Endothelial cell of umbilical vein (primary cell): ENCODE measurements around the gene ATXN7L1. TPM values are rescaled to one million over a fixed set of nuclear protein-coding genes. Genes with fewer than 3 reads are reported as not detected.

Experiments
- BruUV-seq: library from RNA; stranded (reverse); fragments of 400-500 nt; replicated peaks from 2 replicates; lab custom pipeline; 2021; lab: Mats Ljungman, UMichigan
- CTCF ChIA-PET: fragments of 300-600, 350-600 bp; sonication (Branson Sonifier 250); formaldehyde crosslinking; loops from one replicate; lab custom pipeline; 2021; ENCODE audit warnings: antibody characterized with exemption, inconsistent platforms; lab: Charles Lee
- POLR2A ChIA-PET: fragments of 300-600, 350-600 bp; sonication (Branson Sonifier 250); formaldehyde crosslinking; loops from one replicate; lab custom pipeline; 2021; ENCODE audit warnings: antibody characterized with exemption, inconsistent platforms; lab: Charles Lee
- DNase-seq: peaks from one replicate; pipeline ENCODE4 v3.0.0-alpha.2; 2011; ENCODE audit warnings: low read depth, low spot score
- FAIRE-seq: peaks from 2 replicates; lab custom pipeline; 2011; peaks lifted over from hg19 to GRCh38; lab: Jason Lieb, UNC
- H2AFZ ChIP-seq: 2 replicates; pipeline ENCODE4 v1.6.0; 2012; ENCODE audit warnings: low read depth, low read length, control low read depth, inconsistent platforms
- H3K27ac ChIP-seq: 2 replicates; pipeline ENCODE4 v1.5.1; 2011; ENCODE audit warnings: low read depth, mild to moderate bottlenecking, control low read depth, low read length, moderate library complexity; ENCODE audit not compliant: insufficient read depth
- H3K27me3 ChIP-seq, 2 experiments: 2 replicates each; pipeline versions ENCODE4 v1.6.0 to v1.6.1; 2011; ENCODE audit warnings: low read length in 2 of 2, mixed read lengths in 1 of 2; ENCODE audit not compliant: control insufficient read depth in 2 of 2, insufficient read depth in 2 of 2
- H3K36me3 ChIP-seq, 2 experiments: 2 replicates in 1 of 2; 3 replicates in 1 of 2; pipeline ENCODE4 v1.5.1; 2011; ENCODE audit warnings: low read length in 2 of 2, mild to moderate bottlenecking in 1 of 2, moderate library complexity in 1 of 2; ENCODE audit not compliant: control insufficient read depth in 2 of 2, insufficient read depth in 2 of 2; ENCODE audit errors: extremely low read depth in 1 of 2
- H3K4me1 ChIP-seq: 3 replicates; pipeline ENCODE4 v1.5.1; 2011; ENCODE audit warnings: mild to moderate bottlenecking, low read length; ENCODE audit not compliant: control insufficient read depth, insufficient read depth; ENCODE audit errors: extremely low read depth
- H3K4me2 ChIP-seq: 2 replicates; pipeline ENCODE4 v1.6.1; 2011; ENCODE audit warnings: low read length, control low read depth, mixed read lengths; ENCODE audit not compliant: insufficient read depth
- H3K4me3 ChIP-seq, 3 experiments: fragments of 200-600 bp in 1 of 3; sonication (generic), shearing (Covaris generic) in 1 of 3; replicated peaks in 1 of 3; 2 replicates each; pipeline ENCODE4 v1.5.1; 2011 to 2016; ENCODE audit warnings: control low read depth in 3 of 3, low read length in 3 of 3, mild to moderate bottlenecking in 2 of 3, inconsistent platforms in 1 of 3, low read depth in 1 of 3, moderate library complexity in 1 of 3; ENCODE audit not compliant: insufficient read depth in 1 of 3
- H3K79me2 ChIP-seq: 2 replicates; pipeline ENCODE4 v1.6.0; 2012; ENCODE audit warnings: low read length, inconsistent platforms; ENCODE audit not compliant: control insufficient read depth, insufficient read depth
- H3K9ac ChIP-seq: replicated peaks from 2 replicates; pipeline ENCODE3; 2011; ENCODE audit warnings: low read length, control low read depth; ENCODE audit not compliant: insufficient read depth; ENCODE audit errors: extremely low read depth
- H3K9me1 ChIP-seq: replicated peaks from 3 replicates; pipeline ENCODE4 v1.6.0; 2011; ENCODE audit warnings: mild to moderate bottlenecking, low read length; ENCODE audit not compliant: control insufficient read depth, insufficient read depth; ENCODE audit errors: extremely low read depth
- H3K9me3 ChIP-seq: replicated peaks from 2 replicates; pipeline ENCODE4 v1.5.1; 2012; ENCODE audit warnings: low read length, inconsistent platforms; ENCODE audit not compliant: control insufficient read depth, insufficient read depth
- H4K20me1 ChIP-seq: replicated peaks from 2 replicates; pipeline ENCODE3; 2011; ENCODE audit warnings: mild to moderate bottlenecking, low read length; ENCODE audit not compliant: control insufficient read depth, insufficient read depth; ENCODE audit errors: extremely low read depth
- EZH2 ChIP-seq: IDR thresholded peaks from 2 replicates; pipeline ENCODE4 v1.6.1; 2012; ENCODE audit warnings: borderline replicate concordance, low read depth, mild to moderate bottlenecking, moderate library complexity, low read length, inconsistent platforms; ENCODE audit not compliant: severe bottlenecking
- FOS ChIP-seq: IDR thresholded peaks from 2 replicates; pipeline ENCODE4 v1.6.1; 2011; ENCODE audit warnings: mild to moderate bottlenecking, low read length, moderate library complexity, borderline replicate concordance; ENCODE audit not compliant: insufficient read depth
- GATA2 ChIP-seq: IDR thresholded peaks from 2 replicates; pipeline ENCODE4 v1.7.0; 2011; ENCODE audit warnings: low read depth, mild to moderate bottlenecking, moderate library complexity, mixed read lengths, low read length; ENCODE audit not compliant: insufficient read length, insufficient read depth
- dilution Hi-C: fragments of 300-500 bp; cut with MboI; formaldehyde crosslinking; loops from one replicate; pipeline ENCODE4 v1.15.0; 2019; ENCODE audit warnings: low sequenced_read_pairs; ENCODE audit not compliant: extremely low pct_ligation_motif_present
- intact Hi-C: fragments of 100-400 bp; cut with micrococcal nuclease; formaldehyde crosslinking; loops from one replicate; pipeline ENCODE4 v1.10.0; 2022
- polyA plus RNA-seq, 4 experiments: library from polyadenylated mRNA; depleted of rRNA in 3 of 4; stranded (reverse) in 3 of 4; unstranded in 1 of 4; fragments of >200 nt; gene quantifications; 2 replicates each; pipeline versions ENCODE4 v1.2.1 to v1.2.3, GENCODE V29; 2011 to 2012; ENCODE audit warnings: missing spikeins in 1 of 4
- total RNA-seq: library from RNA; stranded (reverse); gene quantifications from 2 replicates; pipeline ENCODE4 v1.2.3, GENCODE V29; 2021
- TF ChIP-seq, protein P1 (sequence below), 2 donors: IDR thresholded peaks; 1 replicate in 1 of 2; 2 replicates in 1 of 2; pipeline ENCODE4 v1.5.1; 2011; ENCODE audit warnings: low read length in 2 of 2, mild to moderate bottlenecking in 2 of 2, moderate library complexity in 2 of 2, control low read depth in 1 of 2, inconsistent platforms in 1 of 2, low read depth in 1 of 2; ENCODE audit not compliant: insufficient read depth in 1 of 2; ENCODE audit errors: extremely low read depth in 1 of 2
- TF ChIP-seq, protein P2 (sequence below): IDR thresholded peaks from 2 replicates; pipeline ENCODE4 v1.6.1; 2011; ENCODE audit not compliant: insufficient read depth, insufficient read length

Gene ATXN7L1
- total and polyA plus RNA-seq, 2 donors (not counting 3 experiments of a cell fraction or from before 2014, with no cell fraction given) = 4.6 to 15.6 TPM

DNA sequence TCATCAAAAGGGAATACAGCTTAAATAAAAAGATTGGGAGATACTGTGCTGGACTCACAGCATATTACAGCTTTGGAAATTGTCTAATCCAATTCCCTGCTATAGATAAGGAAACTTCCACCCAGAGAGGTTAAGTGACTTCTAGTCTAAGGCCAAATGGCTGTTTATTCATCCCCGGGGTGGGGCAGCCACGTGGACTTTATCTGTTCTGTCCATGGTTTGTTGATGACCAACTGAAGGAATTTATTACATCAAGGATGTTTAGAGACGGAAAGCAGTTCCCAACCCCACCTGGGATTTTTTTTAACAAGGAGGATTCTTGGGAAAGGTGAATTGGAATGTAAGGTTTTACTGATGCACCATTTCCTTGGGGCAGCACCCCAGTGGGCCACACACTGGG, 88.6 kb downstream of the ATXN7L1 start:
- H3K27me3 ChIP-seq = no peaks in the 10 kb centered on the region
- FAIRE-seq = no peak
- H3K79me2 ChIP-seq = no peaks in the 10 kb centered on the region
- no peak for DNase-seq
- no peaks in the 10 kb centered on the region for H4K20me1 ChIP-seq
- H3K36me3 ChIP-seq = no peaks in the 10 kb centered on the region
- no peaks in the 10 kb centered on the region for H3K9me3 ChIP-seq
- POLR2A ChIA-PET = no interaction called here
- H3K4me1 ChIP-seq = peaks cover 7% of the 10 kb centered on the region
- dilution Hi-C loops (no loop called here), intact Hi-C loops (no loop called here)
- no peak overlapping the region for H3K9ac ChIP-seq
- no peaks in the 10 kb centered on the region for H3K9me1 ChIP-seq
- no peak overlapping the region for H2AFZ ChIP-seq
- no peak overlapping the region for H3K4me2 ChIP-seq
- no peak overlapping the region for H3K4me3 ChIP-seq
- H3K27ac ChIP-seq = no peak overlapping the region
- BruUV-seq = no TSS peak
- CTCF ChIA-PET = interaction anchor here (1.0 kb wide), 1 partner anchor 19 kb away, joined by 3 read pairs; no protein-coding TSS in a partner anchor
- no peak for TF ChIP-seq EZH2
- TF ChIP-seq, protein P1, sequence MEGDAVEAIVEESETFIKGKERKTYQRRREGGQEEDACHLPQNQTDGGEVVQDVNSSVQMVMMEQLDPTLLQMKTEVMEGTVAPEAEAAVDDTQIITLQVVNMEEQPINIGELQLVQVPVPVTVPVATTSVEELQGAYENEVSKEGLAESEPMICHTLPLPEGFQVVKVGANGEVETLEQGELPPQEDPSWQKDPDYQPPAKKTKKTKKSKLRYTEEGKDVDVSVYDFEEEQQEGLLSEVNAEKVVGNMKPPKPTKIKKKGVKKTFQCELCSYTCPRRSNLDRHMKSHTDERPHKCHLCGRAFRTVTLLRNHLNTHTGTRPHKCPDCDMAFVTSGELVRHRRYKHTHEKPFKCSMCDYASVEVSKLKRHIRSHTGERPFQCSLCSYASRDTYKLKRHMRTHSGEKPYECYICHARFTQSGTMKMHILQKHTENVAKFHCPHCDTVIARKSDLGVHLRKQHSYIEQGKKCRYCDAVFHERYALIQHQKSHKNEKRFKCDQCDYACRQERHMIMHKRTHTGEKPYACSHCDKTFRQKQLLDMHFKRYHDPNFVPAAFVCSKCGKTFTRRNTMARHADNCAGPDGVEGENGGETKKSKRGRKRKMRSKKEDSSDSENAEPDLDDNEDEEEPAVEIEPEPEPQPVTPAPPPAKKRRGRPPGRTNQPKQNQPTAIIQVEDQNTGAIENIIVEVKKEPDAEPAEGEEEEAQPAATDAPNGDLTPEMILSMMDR (IDR thresholded peaks at IDR 0.05; ENCODE audit: extremely low read depth in 1 of 2, insufficient read depth in 1 of 2, low read depth in 1 of 2, low read length in 2 of 2) = no peak
- no peak for TF ChIP-seq GATA2
- TF ChIP-seq, protein P2, sequence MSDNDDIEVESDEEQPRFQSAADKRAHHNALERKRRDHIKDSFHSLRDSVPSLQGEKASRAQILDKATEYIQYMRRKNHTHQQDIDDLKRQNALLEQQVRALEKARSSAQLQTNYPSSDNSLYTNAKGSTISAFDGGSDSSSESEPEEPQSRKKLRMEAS = no peak
- no peak for TF ChIP-seq FOS
